Activated naive CD8-positive, alpha-beta T cell treated with anti-CD3 and anti-CD28 coated beads, Interleukin-2, amount 50 U/mL, for 16 hours (primary cell): Measurements from ENCODE around the gene ZNF593.
A peak's percentile ranks its signal among the peaks of the same experiment; 100 is the strongest.

Experiments
- DNase-seq: peaks from one replicate; pipeline ENCODE4 v3.0.0-alpha.2; 2020; ENCODE audit warnings: low read depth, low spot score

Gene ZNF593

DNA sequence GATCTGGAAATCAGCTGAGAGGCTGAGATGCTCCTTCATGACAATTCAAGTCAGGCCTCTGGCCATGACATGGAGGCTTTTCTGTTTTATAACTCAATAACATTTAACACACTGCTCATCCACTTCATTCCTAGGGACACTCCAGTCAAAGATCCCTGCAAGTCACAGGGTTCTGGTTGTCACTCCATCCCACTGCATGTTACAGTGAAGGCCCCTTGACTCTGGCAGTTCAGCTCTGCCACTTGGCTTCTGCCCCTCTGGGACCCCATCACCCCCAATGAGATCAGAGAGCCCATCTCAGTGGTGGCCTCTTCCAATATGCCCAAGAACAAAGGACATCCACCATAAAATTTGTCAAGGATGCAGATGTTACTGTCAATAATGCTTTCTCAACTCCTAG is 20.8 kb upstream of the ZNF593 start:
- no peak for DNase-seq

DNA sequence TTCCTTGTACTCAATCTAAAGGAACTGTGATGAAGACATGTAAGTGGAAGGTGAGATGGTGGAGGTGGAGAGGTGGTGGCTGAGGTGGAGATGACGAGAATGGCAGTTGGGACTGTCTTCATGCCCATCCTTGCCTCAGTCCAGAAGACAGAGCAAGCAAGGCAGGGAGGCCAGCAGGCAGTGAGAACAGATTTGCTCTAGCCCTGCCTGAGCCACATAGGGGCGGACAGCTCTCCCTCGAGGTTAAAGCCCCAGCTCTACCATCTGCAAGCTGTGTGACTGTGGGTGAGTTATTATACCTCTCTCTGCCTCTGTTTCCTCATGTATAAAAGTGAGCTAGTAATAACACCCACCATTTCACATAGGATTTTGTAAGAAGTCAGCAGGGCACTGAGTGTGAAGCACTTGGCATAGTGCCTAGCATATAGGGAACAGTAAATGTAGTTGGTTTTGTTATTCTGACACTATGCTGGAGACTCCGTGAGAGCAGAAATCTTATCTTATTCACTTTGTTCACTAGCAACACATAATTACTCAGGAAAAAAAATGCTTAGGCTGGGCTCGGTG is 15.7 kb upstream of the ZNF593 start:
- no peak for DNase-seq

DNA sequence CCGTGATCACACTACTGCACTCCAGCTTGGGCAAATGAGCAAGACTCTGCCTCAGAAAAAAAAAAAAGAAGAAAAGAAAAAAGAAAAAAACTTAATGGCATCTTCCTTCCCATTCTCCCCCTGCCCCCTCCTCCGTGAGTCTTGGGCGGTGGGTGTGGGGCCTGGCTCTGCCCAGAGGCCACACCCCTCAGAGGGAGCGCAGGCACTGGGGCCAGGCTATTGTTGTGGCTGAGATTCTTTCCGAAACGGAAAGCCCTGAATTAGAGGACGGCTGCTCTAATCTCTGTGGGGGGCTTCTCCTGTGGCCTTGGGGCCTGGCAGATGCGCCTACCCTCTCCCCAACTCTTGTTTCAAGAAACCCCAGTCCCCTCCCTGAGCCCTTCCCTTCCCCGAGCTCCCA is 15.0 kb upstream of the ZNF593 start:
- no peak for DNase-seq

DNA sequence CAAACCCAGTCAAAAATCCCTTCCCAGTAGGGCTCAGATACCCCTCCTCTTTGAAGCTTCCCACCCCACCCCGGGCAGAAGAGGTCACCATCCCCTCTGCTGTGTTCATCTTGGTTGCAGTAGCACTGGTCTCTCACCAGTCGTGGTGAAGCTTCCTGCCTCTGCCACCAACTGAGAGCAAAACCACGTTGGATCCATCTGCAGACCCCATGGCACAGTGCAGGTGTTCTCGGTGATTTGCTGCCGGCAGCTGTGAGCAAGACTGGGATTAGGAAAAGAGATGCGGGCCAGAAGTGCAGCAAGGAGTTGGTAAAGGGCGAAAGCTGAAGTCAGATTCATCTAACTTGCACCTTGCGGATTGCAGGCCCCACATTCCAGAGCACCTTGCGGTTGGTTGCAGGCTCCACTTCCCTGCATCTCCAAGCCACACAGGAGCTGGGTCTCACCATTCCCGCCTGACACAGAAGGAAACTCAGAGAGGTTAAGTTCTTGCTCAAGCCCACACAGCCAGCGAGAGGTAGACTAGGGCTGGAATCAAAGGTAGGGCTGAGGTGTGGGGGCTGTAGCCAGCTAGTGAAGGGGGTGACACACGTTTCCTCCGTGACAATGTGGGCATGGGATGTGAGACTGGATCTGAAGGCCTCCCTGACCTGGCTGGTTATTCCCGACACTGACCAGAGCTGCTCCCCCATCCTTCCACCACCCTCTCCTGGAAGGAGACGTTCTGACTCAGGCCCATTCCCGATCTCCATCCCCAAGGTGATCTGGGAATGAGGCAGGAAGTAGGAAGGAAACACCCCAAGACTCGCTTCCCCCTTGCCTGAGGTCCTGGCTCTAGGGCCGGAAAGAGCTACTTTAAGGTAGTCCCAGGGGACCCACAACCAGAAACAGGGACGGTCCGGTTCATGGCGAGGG is 14.1 kb upstream of the ZNF593 start:
- no peak for DNase-seq

- no peak for DNase-seq
These were observed 13.2 kb upstream of the ZNF593 start for GRCh38 chr1:26156285-26157038.

- no peak for DNase-seq
These were observed 11.3 kb upstream of the ZNF593 start for GRCh38 chr1:26158271-26158907.

DNA sequence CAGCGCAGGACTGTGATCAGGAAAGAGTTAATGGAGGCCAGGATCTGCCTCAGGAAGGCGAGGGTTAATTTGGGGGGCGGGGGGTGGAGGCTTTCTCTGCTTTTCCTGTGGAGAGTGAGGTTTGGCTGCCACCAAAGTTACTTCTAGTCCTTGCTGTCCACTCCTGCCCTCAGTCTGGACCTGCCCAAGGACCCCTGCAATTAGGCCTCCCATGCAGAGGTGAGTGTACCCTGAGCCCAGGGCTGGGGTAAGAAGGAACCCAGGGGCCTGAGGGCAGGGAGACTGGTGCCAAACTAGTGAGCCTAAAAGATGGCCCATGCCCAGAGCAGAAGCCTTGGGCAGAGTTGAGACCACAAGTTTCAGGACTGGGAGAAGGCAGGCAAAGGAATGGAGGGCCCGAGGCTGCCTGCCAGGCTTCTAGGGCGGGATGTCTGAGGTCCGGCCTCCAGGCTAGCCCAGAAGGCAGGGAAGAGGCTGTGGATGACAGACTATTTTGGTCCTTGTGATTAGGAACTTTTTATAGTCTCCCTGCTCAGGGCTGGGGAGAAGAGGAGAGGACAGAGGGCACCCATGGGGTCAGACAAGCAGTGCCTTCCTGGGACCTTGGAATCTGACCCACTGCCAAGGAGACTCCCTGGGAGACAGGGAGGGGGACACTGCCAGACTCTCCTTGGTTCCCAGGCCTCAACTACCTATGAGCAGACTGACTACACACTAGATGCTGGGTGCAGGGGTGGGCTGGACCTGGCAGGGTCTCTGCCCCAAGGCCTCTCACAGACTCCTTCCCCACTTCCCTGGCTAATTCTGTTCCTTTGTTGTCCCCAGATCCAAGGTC is 10.6 kb upstream of the ZNF593 start, which contains the start of gene FAM110D:
Gene FAM110D, plus strand, starts transcription at position 172 of the 835 bp plus-strand sequence. CDS start 2,213 bp downstream, outside the sequence.
- no peak for DNase-seq

DNA sequence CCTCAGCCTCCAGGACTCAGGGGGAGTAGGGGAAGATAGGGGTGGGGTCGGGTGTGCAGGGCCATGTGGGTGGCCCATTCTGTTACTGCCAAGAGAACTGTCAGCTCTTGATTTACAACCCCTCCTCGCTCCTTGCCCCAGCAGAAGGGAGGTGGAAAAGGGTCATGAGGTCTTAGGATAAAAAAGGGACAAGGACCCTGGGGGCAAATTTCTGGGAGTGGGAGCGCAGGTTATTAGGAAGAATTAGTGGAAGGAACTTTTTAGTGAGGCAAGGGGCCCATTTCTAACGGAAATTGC is 10.0 kb upstream of the ZNF593 start:
- DNase-seq: no peak

DNA sequence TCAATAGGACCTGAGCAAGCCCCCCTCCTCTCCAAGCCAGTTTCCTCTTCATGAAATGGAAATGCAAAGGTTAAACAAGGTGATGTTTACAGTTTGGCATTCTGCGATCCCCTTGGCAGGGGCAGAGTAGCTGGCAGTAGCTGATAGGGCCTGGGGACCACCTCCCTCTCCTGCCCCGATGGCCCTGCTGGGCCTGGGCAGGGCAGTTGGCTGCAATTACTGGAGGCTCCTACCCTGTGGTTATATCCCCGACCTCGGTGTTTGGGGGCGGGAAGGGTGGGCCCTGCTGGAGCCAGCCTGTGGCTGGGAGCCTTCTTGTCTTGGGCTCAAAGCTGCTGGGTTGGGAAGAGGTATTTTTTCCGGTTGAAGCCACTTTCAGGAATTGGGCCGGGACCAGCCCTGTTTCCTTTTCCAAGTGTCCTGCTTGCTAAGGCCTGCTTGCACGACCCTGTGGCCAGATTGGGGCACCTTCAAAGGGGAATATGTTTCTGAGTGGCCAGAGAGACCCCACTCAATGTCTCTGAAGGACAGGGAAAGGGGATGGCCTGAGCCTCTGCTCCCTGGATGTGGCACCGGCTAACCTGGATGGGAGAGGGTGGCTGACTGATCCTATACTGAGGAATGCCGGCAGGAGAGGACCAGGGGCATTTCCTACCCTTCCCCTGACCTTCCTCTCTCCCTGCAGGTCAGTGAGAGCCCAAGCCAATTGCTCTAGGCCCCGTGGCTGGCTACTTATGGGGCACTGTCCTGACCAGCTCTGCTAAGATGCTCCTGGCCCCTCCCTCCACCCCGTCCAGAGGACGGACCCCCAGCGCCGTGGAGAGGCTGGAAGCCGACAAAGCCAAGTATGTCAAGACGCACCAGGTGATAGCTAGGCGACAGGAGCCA is 8.9 kb upstream of the ZNF593 start:
- DNase-seq: no peak

GRCh38 chr1:26161415-26162219 is 8.1 kb upstream of the ZNF593 start:
- DNase-seq: no peak

DNA sequence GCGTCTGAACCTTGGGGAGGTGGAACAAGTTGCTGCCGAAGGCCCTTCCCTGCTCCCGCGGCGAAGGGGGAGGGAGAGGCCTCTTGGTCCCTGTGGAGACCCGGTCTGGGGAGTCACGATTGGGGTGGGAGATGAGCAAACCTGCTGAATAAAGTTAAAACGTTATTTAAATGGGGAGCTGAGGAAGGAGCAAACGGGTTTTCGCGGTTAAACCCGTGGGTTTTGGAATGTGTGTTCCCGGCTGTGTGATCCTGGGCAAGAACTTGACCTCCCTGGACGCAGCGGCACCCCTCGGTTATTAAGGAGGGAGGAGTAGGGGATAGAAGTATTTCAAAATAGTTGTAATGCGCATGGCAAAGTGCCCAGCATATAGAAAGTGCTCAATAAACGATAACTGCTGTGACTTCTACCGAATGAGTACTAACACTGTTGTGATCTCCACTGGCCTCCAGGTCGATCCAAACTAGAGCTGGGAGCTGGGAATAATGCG is 7.4 kb upstream of the ZNF593 start:
- no peak for DNase-seq

DNA sequence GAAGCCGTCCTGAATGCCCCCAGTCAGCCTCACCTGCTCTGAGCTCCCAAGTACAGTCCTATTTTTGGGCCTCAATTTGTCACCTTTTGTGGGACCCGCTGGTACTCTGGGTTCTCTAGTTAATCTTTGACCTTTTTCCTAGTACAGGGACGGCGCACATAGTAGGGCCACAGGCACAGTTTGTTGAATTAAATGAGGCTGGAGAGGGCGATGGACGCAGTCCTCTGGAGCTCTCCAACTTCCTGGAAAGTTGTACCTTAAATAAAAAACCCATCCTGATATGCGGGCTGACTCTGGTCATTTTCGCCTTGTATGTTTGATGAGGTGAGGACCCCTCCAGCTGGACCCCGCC is 6.0 kb upstream of the ZNF593 start:
- no peak for DNase-seq

GRCh38 chr1:26164036-26164860 is 5.5 kb upstream of the ZNF593 start:
- DNase-seq: peak; percentile 8

GRCh38 chr1:26164861-26165842 is 4.6 kb upstream of the ZNF593 start:
- no peak for DNase-seq

DNA sequence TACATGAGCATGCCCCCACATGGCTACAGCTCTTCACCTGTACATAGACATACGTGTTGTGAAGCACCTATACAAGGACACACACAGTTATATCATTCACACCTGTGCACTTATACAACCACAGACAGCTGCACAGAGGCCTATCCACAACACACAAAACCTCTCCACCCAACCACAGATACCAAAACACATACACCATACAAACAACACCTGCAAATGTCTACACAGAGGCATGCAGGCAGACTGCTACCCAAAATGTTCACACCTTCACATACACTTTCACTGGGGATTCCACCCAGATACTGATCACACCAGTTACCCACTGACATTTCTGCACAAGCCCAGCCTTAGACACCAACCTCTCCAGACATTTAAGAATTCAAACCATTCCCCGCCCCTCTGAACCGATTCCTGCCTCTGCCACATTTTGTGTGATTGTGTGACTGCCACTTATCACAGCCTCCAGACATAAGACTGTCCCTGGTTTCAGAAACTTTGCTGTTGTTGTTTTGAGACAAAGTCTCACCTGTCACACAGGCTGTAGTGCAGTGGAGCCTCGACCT is 2.9 kb upstream of the ZNF593 start:
- no peak for DNase-seq

DNA sequence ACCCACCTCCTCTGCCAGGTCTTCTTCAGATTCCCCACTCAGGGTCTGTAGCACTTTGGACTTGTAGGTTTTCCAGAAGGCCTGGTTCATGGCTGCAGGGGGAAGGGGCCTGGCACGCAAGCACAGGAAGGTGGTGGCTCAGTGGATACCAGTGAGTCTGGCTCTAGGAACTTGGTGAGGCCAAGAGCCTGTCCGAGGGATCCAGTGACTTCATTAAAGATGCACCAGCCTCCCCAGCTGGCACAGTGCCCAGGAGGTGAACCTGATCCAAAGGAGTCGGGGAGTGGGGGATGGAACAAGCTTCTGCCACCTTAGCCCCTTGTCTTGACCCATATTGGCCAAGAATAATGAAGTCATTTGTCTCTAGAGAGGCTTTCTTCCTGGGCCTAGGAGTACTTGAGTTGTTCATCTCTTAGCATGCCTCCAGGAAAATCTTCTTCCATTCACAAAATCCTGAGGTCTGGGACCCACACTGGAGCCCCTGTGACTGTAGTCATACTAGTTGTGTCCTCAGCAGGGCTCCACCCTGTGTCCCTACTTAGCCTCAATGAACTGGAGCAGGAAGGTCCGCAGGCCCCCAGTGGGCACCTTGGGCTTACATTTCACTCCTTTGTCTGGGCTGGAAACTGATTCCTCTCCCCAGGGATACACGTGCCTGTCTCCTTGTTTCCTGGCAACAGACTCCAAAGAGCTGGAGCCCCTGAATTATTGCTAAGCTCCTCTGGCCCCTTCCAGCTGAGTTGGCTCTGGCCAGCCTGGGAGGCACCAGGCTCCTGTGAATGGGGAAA is 1.1 kb upstream of the ZNF593 start, which contains the start of gene C1orf232:
Gene C1orf232, minus strand, starts transcription at position 554 of the 788 bp plus-strand sequence. Its CDS starts 464 bp downstream, at position 90.
- DNase-seq: no peak
